Measurements from ENCODE around the gene CA10.

The CA10 gene

GRCh38 chr17:51734462-51734861 lies 424.1 kb downstream of the CA10 start:
- H3K27me3 Mint-ChIP-seq, result peaks cover 27% of the 10 kb centered on the region
- H3K27ac Mint-ChIP-seq, result no peak overlapping the region
- H3K4me1 Mint-ChIP-seq (ENCODE audit: low read depth), result no peaks in the 10 kb centered on the region
- no peak for DNase-seq
- H3K4me3 Mint-ChIP-seq, result no peak overlapping the region
- no peaks in the 10 kb centered on the region for H3K36me3 Mint-ChIP-seq (ENCODE audit: low read depth)
- no peaks in the 10 kb centered on the region for H3K9me3 Mint-ChIP-seq

GRCh38 chr17:51733166-51733565 lies 425.3 kb downstream of the CA10 start:
- H3K4me3 Mint-ChIP-seq, result no peak overlapping the region
- H3K4me1 Mint-ChIP-seq (ENCODE audit: low read depth), result no peaks in the 10 kb centered on the region

GRCh38 chr17:51731941-51732722 lies 426.4 kb downstream of the CA10 start:
- Mint-ChIP-seq H3K9me3 (no peaks in the 10 kb centered on the region), H3K27ac (no peak overlapping the region), H3K4me1 (ENCODE audit: low read depth) (no peaks in the 10 kb centered on the region), H3K27me3 (peaks cover 33% of the 10 kb centered on the region), H3K36me3 (ENCODE audit: low read depth) (no peaks in the 10 kb centered on the region), H3K4me3 (no peak overlapping the region)
- no peak for DNase-seq

More at GRCh38 chr17:51733166-51733565, 425.3 kb downstream of the CA10 start:
- H3K27ac Mint-ChIP-seq, result no peak overlapping the region
- no peaks in the 10 kb centered on the region for H3K9me3 Mint-ChIP-seq
- no peaks in the 10 kb centered on the region for H3K36me3 Mint-ChIP-seq (ENCODE audit: low read depth)
- peaks cover 33% of the 10 kb centered on the region for H3K27me3 Mint-ChIP-seq
- DNase-seq, result no peak

GRCh38 chr17:51730303-51731050 lies 428.0 kb downstream of the CA10 start:
- no peaks in the 10 kb centered on the region for H3K36me3 Mint-ChIP-seq (ENCODE audit: low read depth)
- H3K4me1 Mint-ChIP-seq (ENCODE audit: low read depth), result no peaks in the 10 kb centered on the region
- H3K4me3 Mint-ChIP-seq, result no peak overlapping the region
- no peak overlapping the region for H3K27ac Mint-ChIP-seq
- no peaks in the 10 kb centered on the region for H3K9me3 Mint-ChIP-seq
- no peak for DNase-seq
- H3K27me3 Mint-ChIP-seq, result peaks cover 33% of the 10 kb centered on the region

GRCh38 chr17:51725185-51725584 lies 433.3 kb downstream of the CA10 start:
- Mint-ChIP-seq H3K9me3 (no peaks in the 10 kb centered on the region), H3K4me1 (ENCODE audit: low read depth) (no peaks in the 10 kb centered on the region), H3K36me3 (ENCODE audit: low read depth) (no peaks in the 10 kb centered on the region), H3K27me3 (peaks cover 6% of the 10 kb centered on the region), H3K4me3 (no peak overlapping the region), H3K27ac (no peak overlapping the region)
- no peak for DNase-seq

- H3K27ac Mint-ChIP-seq, result no peak overlapping the region
- peaks cover 4% of the 10 kb centered on the region for H3K27me3 Mint-ChIP-seq
- H3K4me1 Mint-ChIP-seq (ENCODE audit: low read depth), result no peaks in the 10 kb centered on the region
- no peak for DNase-seq
- H3K4me3 Mint-ChIP-seq, result no peak overlapping the region
- H3K9me3 Mint-ChIP-seq, result no peaks in the 10 kb centered on the region
- H3K36me3 Mint-ChIP-seq (ENCODE audit: low read depth), result no peaks in the 10 kb centered on the region
These were observed 434.4 kb downstream of the CA10 start for GRCh38 chr17:51724043-51724580.

GRCh38 chr17:51722994-51723393 lies 435.5 kb downstream of the CA10 start:
- H3K36me3 Mint-ChIP-seq (ENCODE audit: low read depth), result no peaks in the 10 kb centered on the region
- no peak overlapping the region for H3K27ac Mint-ChIP-seq
- DNase-seq, result no peak
- no peaks in the 10 kb centered on the region for H3K9me3 Mint-ChIP-seq
- H3K4me3 Mint-ChIP-seq, result no peak overlapping the region
- H3K27me3 Mint-ChIP-seq, result peaks cover 4% of the 10 kb centered on the region
- no peaks in the 10 kb centered on the region for H3K4me1 Mint-ChIP-seq (ENCODE audit: low read depth)

GRCh38 chr17:51721730-51722129 lies 436.8 kb downstream of the CA10 start:
- DNase-seq, result no peak
- no peaks in the 10 kb centered on the region for H3K9me3 Mint-ChIP-seq
- H3K27ac Mint-ChIP-seq, result no peak overlapping the region
- H3K27me3 Mint-ChIP-seq, result peaks cover 4% of the 10 kb centered on the region
- H3K4me3 Mint-ChIP-seq, result no peak overlapping the region
- H3K4me1 Mint-ChIP-seq (ENCODE audit: low read depth), result no peaks in the 10 kb centered on the region
- H3K36me3 Mint-ChIP-seq (ENCODE audit: low read depth), result no peaks in the 10 kb centered on the region

- peaks cover 4% of the 10 kb centered on the region for H3K27me3 Mint-ChIP-seq
- DNase-seq, result no peak
- H3K36me3 Mint-ChIP-seq (ENCODE audit: low read depth), result no peaks in the 10 kb centered on the region
- H3K4me1 Mint-ChIP-seq (ENCODE audit: low read depth), result no peaks in the 10 kb centered on the region
- H3K4me3 Mint-ChIP-seq, result no peak overlapping the region
- H3K9me3 Mint-ChIP-seq, result no peaks in the 10 kb centered on the region
- no peak overlapping the region for H3K27ac Mint-ChIP-seq
These were observed 438.1 kb downstream of the CA10 start for GRCh38 chr17:51720439-51720838.

- H3K36me3 Mint-ChIP-seq (ENCODE audit: low read depth), result no peaks in the 10 kb centered on the region
These were observed 439.5 kb downstream of the CA10 start for GRCh38 chr17:51718983-51719382.

GRCh38 chr17:51711581-51711980 lies 446.9 kb downstream of the CA10 start:
- DNase-seq, result no peak
- Mint-ChIP-seq H3K9me3 (no peaks in the 10 kb centered on the region), H3K4me1 (ENCODE audit: low read depth) (no peaks in the 10 kb centered on the region), H3K4me3 (no peak overlapping the region), H3K27ac (no peak overlapping the region), H3K36me3 (ENCODE audit: low read depth) (no peaks in the 10 kb centered on the region), H3K27me3 (peaks cover 32% of the 10 kb centered on the region)

More at GRCh38 chr17:51718983-51719382, 439.5 kb downstream of the CA10 start:
- Mint-ChIP-seq H3K4me1 (ENCODE audit: low read depth) (no peaks in the 10 kb centered on the region), H3K4me3 (no peak overlapping the region), H3K9me3 (no peaks in the 10 kb centered on the region), H3K27ac (no peak overlapping the region), H3K27me3 (peaks cover 4% of the 10 kb centered on the region)
- DNase-seq, result no peak

- H3K27ac Mint-ChIP-seq, result no peak overlapping the region
- H3K27me3 Mint-ChIP-seq, result peaks cover 32% of the 10 kb centered on the region
- H3K4me3 Mint-ChIP-seq, result no peak overlapping the region
These were observed 447.9 kb downstream of the CA10 start for GRCh38 chr17:51710634-51710979.

GRCh38 chr17:51709694-51710633 lies 448.6 kb downstream of the CA10 start:
- no peaks in the 10 kb centered on the region for H3K9me3 Mint-ChIP-seq
- H3K27me3 Mint-ChIP-seq, result peaks cover 32% of the 10 kb centered on the region
- H3K36me3 Mint-ChIP-seq (ENCODE audit: low read depth), result no peaks in the 10 kb centered on the region
- DNase-seq, result no peak
- no peaks in the 10 kb centered on the region for H3K4me1 Mint-ChIP-seq (ENCODE audit: low read depth)
- H3K27ac Mint-ChIP-seq, result no peak overlapping the region
- H3K4me3 Mint-ChIP-seq, result no peak overlapping the region

More at GRCh38 chr17:51710634-51710979, 447.9 kb downstream of the CA10 start:
- Mint-ChIP-seq H3K4me1 (ENCODE audit: low read depth) (no peaks in the 10 kb centered on the region), H3K36me3 (ENCODE audit: low read depth) (no peaks in the 10 kb centered on the region), H3K9me3 (no peaks in the 10 kb centered on the region)
- no peak for DNase-seq

- Mint-ChIP-seq H3K4me3 (no peak overlapping the region), H3K4me1 (ENCODE audit: low read depth) (no peaks in the 10 kb centered on the region), H3K27ac (no peak overlapping the region), H3K36me3 (ENCODE audit: low read depth) (no peaks in the 10 kb centered on the region), H3K27me3 (peaks cover 24% of the 10 kb centered on the region), H3K9me3 (no peaks in the 10 kb centered on the region)
- DNase-seq, result no peak
These were observed 451.3 kb downstream of the CA10 start for GRCh38 chr17:51707216-51707615.
